ENCODE data around the gene PLD1.
"Not testable (repeated sequence)": the region's sequence is repeated elsewhere in the genome, so short reads cannot be mapped to it uniquely, and the experiment has no call there.

Gene PLD1

DNA sequence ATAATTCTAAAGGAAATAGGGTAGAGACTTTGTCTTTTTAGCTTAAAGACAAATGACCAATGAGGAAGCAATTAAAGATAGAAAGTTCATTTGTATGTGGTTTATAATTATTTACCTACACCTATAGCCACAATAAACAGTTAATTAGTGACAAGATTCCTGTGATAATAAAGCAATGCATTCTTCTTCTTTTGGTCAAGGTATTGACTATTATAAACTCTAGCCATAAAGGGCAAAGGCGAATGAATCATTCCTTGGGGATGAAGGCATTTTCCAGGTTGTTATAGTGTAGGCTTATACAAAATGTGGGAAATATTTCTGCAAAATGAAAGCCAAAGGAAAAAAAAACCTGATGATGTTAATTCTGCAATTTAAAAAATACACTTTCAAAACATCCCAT is 115.4 kb downstream of the PLD1 start:
- DNase-seq, result no peak

DNA sequence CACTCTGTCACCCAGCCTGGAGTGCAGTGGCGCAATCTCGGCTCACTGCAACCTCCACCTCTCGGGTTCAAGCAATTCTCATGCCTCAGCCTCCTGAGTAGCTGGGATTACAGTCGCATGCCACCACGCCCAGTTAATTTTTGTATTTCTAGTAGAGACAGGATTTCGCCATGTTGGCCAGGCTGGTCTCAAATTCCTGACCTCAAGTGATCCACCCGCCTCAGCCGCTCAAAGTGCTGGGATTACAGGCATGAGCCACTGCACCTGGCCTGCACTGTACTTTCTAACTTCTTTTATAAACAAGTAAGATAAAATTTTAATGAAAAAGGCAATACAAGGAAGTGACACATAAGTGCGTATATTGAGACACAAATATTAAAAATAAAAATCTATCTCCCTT is 117.7 kb downstream of the PLD1 start:
- not testable (repeated sequence) for DNase-seq

DNA sequence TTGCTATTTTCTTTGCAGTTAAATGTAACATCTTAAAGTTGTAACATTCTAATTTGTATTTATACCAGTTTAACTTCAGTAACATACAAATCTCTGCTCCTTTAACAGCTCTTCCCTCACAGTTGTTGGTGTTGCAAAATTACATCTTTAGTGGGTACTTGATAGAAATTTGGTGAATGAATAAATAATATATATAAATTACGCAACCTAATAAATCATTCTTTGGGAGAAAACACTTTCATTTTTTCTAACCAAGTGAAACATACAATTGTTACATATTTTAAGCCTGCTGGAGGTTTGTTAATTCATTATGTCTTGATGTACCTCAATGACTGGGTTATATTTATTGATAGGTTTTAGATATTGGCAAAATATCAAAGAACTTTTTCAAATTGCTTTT is 118.8 kb downstream of the PLD1 start:
- DNase-seq, result no peak

DNA sequence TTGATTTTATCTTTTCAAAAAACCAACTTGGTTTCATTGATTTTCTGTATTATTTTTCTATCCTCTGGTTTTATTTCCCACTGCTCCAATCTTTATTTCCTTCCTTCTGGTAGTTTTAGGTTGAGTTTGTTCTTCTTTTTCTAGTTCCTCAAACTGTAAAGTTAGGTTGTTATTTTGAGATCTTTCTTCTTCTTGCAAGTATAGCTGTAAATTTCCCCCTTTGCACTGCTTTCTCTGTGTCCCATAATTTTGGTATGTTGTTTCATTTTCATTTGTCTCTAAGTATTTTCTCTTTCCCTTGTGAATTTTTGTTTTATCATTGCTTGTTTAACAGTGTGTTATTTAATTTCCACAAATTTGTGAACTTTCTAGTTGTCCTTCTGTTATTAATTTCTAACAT is 120.0 kb downstream of the PLD1 start:
- no peak for DNase-seq

DNA sequence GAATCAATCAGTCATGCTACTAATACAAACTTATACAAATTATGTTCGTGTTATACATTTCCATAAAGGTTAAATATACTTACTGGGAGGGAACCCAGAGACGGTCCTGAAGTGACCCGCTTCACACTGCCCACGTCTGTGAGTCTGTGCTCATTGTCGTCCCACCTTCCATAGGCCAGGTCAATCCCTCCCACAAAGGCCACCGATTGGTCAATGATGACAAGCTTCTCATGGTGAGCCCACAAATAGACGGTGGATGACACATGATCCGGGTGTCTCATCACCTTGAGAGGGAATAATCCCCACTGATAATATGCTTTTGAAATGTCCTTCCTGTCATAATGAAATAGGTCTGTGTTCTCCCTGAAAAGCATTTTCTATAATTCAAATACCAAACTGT is 121.7 kb downstream of the PLD1 start:
- no peak for DNase-seq

DNA sequence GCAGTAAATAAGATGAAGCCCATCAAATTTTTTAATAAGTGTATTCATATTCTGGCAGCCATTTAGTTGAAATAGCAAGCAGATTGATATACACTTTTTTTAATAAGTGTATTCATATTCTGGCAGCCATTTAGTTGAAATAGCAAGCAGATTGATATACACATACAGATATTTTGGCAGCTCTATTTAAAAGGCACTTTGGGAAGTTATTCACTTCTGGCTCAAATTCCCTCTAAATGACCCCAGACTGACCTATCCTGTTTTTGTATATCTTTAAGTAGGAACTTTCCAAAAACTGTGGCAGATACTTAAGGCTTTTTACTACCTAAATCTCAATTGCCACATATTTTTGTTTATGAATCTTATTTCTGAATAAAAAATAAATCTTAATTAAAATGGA is 122.3 kb downstream of the PLD1 start:
- DNase-seq, result no peak

DNA sequence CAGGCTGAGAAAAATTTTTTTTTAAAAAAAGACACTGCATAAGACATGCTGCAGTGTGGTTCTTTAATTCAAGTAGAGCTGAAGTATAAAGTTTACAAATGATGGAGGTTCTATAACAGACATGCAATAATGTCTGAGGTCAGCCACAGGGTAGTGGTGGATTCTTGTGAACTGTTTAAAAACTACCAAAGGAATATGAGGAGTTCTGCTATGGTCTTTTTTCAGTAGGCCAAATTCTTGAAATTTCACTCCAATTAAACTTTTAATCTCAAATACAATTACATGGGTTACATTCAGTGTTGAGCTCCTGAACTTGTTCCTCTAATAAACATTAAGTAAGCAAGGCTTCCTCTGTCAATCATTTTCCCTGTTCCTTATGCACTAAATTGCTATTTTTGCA is 122.7 kb downstream of the PLD1 start:
- DNase-seq, result no peak

DNA sequence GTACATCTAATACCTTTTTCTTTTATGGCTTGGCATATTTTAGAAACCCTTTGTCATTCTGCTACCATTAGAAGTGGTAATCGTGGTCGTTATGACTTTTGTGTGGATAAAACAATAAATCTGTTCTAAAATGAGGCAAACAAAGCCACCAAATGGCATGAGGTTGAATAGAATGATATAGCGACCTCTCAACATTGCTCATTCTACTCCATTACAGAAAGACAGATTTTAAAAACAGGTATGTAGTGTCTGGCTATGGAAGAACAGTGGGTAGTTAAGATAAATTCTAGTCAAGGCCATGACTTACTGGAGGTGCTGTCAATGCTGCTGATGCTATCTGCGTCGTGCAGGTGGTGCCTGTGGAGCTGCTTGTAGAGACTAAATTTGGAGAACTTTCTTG is 123.2 kb downstream of the PLD1 start:
- DNase-seq, result no peak

DNA sequence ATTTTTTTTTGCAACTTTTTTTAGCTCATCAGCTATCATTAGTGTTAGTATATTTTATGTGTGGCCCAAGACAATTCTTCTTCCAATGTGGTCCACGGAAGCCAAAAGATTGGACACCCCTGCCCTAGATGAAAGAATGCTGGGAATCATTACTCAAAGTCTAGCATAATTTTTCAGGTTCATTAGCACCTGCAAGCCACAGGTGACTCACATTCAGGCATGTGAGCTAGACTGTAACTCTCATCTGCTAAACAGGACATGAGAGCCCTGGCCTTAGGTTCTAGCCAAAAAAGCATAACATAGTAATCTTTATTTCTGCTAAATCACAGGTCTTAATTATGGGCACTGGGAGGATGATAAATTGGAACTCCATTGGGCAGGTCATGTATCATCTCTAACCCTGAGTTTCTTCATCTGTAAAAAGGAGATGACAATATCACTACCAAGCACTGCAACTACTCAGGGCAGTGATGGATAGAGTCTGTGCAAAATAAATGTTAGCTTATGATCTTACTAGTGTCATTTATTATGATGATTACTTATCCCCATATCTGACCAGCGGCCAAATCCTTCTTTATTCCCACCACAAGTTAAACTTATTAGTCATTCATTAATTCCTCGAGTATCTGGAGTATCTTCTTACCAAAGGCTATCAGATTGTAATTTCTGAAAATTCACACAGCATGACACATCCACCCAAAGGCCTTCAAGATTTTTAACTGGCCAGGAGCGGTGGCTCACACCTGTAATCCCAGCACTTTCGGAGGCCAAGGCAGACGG is 125.0 kb downstream of the PLD1 start:
- DNase-seq, result no peak

DNA sequence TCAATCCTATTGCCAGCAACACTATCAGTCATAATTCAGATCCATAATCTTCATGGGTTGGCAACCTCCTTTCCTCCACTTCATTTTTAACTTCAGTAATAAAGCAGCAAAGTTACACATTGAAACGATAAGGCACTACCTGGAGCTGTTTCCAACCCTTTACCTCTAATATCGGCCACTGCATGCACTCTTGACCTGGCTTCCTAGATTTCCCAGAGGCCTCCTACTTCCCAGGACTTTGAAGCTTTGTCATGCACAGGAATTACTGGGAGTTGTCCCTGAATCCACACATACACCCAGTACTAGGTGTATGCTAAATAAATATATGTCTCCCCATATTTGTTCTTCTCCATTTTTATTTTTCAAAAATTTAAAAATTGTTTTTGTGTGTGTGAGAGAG is 126.1 kb downstream of the PLD1 start:
- DNase-seq, result no peak

DNA sequence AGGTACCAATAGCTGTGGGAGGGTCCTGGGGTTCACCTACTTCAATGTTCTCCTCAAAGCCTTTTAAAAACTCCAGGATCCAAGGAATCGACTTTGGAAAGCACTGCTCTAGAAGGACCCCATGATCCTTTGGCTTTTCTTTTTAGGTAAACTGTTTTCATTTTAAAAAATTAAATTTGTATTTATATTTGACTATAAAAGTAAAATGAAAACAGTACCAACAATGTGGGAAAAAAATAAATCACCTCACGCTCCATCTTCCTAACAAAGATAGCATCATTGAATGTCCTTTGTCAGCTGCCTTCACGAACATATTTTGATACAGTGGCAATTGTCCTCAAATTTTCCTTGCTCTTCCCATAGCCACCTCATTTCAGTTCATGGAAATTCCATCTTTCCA is 127.5 kb downstream of the PLD1 start:
- DNase-seq, result no peak

DNA sequence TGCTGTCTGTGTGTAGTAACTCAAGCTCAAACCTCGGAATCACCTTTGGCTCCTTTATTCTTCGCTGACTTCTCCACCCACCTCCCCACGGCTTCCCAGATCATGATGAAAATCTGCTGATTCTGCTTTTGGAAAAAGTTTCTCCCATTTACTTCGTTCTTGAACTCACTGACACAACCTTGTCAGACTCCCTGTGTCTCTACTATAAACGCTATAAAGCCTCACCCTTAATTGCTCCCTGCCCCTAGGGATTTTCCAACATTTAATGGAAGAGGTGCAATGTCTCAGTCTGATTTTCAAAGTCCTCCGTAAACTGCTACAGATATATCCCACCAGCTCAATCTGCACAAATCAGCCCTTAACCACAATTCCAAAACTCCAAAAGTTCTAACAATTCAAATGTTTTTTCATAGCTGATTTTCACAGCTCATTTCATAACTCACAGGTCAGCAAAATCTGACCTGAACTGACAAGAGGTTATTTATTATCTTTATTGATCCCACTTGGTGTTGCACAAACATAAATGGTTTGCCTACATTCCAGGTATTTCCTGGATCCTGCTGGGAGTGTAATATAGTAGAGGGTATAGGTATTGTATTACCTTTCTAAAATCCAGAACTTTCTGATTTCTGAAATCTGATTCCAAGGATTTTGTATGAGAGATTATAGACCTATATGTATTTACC is 129.4 kb downstream of the PLD1 start:
- no peak for DNase-seq

DNA sequence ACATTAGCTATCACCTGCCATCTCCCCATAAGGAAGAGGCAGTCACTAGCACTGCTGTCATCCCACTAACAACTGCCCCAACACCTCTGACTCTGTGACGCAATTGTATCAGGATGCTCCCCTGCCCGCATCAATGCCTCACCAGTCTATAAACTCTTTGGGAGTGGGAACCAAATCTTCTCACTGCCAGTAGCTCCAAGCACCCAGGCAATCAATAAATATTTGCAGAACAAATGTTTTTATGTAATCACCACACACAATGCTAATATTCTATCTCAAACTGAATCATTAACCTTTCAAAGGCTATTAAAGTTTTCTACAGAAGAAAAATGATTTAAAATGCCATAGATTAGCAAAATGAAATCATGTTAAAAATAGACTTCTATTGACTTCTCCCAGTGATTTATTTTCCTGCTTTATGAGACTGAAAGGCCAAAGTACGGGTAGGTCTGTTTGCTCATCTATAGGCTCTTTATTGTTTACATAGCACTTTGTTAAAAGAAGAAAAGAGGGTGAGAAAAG is 131.3 kb downstream of the PLD1 start:
- DNase-seq, result no peak

DNA sequence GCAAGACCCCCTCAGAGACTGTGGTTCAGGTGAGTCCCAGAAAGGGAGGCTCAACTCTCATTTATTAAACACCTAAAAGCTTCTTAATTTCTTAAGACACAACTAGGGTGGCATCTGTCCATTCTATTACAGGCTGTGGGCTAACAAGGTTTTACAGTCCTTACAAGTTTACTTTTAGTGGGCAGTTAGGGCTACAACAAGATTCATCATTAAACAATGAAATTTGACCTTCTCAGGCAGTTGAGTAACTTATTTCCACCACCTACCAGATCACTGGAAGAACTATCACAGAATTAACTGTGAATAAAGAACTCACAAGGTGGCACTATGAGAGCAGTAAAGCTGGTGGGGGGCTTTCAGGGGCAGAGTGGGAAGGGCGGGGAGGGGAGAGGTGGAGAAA is 132.6 kb downstream of the PLD1 start:
- no peak for DNase-seq

DNA sequence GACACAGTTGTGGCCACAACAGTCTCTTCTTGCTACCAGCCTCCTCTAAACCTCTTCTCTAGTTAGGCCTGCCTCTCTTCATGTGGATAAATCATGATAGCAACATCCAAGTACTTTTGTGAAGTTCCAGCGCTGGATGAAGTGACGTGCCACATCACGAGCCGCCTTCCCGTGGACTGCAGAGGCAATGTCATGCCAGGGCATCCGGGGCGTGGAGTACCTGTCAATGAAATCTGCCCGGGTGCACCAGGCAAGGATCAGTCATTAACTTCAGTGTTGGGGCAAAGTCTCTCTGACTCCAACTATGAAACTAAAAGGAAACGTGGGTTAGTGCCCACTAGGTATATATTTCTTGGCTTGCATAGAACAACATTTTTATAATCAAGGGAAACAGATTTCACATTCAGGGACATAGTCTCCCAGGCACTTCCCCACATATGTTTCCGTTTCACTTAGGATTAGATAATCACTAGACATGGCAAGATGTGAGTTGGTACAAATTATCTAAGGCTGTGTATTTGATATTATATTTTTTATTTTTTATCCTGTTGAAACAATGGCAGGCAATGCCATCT is 133.6 kb downstream of the PLD1 start:
- no peak for DNase-seq

DNA sequence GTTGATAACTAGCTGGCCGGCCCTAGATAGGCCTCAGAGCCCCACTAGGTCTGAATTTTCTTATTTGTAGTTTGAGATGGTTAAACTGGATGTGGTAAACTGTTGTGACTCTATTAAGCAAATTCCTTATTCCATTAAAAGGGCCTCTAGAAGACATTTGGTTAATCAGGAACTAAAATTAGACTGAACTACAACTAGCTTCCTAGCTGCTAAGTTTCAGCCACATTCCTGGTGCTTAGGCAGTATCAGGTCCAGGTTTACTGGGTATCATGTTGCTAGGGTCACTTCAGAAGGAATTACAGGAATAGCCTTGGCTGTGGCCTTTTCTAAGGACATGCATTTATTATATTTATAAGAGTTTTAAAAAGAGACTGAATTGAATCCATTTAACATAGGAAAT is 136.3 kb downstream of the PLD1 start:
- no peak for DNase-seq

DNA sequence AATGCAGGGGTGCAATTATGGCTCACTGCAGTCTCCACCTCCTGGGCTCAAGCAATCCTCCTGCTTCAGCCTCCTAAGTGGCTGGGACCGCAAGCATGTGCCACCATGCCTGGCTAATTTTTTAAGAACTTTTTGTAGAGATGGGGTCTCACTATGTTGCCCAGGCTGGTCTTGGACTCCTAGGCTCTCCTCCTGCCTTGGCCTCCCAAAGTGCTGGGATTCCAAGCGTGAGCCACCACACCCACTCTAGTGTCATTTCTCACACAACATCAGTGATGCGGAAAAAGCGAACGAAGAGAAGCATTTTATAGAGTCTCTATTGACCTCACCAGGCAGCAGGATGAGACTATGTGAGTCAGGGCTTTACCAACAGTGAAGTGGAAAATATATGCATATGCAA is 137.7 kb downstream of the PLD1 start:
- no peak for DNase-seq

DNA sequence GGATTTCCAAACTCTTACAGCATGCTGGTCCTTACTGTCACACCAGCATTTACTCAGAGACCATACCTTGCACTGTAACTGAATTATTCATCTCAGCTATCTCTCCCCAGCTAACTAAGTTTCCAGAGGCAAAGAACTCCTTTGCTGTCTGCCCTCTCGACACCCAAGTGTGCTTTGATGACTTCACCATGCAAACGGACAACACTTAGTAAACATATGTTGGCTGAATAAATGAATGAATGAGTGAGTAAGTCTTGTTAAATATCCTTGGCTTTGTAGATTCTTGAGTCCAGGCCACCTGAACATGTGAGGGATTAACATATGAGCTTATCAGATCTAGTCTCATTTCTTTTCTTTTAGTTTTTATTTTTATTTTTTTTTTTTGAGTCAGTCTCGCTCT is 138.2 kb downstream of the PLD1 start:
- DNase-seq, result no peak

DNA sequence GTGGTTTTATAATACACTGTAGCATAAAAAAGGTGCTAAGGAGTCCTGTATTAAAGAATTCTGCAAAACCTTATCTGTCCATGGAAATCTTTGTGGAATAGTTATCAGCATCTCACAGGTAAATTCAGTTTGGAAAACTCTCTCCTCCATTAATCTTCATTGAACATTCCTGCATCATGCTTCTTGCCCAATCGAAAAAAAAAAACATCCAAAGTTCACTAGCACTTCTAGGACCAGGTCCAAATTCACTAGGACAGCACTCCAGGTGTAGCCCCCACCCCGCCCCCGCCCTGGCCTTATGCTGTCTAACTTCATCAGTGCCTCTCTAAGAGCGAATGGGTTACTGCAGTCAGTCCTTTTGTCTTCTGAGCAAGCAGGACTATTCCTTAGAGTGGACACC is 138.6 kb downstream of the PLD1 start:
- DNase-seq, result no peak

DNA sequence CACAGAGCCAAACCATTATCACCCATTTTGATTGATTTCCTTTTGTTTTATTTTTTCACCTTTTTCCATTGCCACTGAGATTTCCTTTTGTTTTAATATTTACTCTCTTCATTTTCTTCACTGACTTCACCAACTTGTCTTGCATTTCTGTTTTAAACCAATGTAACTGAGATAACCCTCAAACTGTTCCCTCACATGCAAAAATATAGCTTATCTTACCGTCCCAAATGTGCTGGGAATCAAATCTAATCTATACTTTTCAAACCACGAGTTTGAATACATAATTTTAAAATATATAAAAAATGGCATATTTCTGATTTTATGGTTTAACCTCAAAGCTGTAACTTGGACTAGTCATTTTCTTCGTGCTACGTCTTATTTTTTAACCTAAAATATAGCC is 143.8 kb downstream of the PLD1 start:
- DNase-seq, result no peak

DNA sequence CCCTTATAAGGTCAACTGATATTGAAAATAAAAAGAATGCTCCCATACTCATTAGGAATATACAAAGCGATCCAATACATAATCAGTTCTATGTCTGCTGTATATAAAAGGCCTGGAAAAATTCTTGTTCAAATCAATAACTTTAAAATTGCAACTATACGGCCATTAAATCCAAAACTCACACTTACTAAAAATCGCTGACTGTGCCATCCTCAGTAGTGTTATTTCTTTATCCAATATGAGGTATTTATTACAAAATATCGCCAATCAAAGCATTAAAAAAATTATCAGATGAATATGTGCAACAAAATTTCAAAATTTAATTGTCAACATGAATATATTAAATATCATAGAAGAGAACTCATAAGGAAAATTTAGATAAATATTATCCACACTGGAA is 146.5 kb downstream of the PLD1 start:
- DNase-seq, result no peak

DNA sequence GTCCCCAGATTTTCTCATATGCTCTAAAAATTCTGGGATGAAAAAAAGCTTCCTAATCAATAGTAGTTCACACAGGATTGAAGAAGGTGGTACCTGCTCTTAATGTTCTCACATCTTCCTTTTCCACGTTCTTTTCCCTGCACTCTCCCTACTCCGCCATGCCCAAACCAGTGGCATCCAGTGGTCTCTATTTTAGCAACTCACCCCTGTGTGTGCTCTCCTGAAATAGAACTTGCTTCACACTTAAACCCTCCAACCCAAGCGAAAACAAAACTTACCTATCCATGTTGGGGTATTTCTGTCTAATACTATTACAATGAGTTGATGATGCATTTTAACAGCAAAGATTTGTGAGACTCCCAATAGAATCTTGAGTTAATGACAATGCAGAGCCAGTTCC is 148.8 kb downstream of the PLD1 start:
- no peak for DNase-seq

DNA sequence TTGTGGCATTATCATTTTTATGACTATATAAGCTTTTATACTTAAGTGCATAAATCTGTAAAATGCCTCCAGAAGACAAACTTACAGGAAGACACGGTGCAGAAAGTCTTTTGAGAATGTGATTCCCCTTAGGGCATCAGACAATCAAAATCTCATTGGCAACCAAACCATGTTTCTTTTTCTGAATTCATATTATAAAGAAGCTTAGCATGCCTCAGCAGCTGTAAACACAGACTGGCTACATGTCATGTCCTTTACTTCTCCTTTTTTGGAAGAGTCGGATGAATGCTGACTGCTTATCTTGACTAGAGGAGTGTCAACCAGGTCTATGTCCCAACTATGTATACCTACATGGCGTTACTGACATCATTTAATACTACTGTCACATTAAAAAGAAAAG is 150.1 kb downstream of the PLD1 start:
- DNase-seq, result no peak

DNA sequence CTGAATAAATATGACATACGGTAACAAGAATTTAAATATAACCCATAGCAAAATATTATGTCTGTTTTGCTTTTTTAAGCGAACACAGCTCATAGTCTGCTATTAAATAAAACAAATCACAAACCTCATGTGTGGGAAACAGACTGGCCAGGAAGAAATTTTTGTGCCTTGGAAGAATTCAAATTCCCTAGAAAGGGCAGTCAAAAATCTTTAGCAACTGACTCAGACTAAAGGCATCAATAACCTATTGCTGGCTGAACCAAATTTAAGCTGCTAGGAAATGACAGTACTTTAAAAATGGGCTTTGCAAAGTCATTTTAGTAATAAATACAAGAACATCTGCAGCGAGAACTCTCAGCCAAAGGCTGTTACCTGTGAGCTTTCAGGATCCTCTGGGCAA is 151.4 kb downstream of the PLD1 start:
- no peak for DNase-seq

All from amniotic stem cell (primary cell).